Muscle of leg (tissue), 11 donors: ENCODE data around the gene FAM234B. TPM values are rescaled to one million over a fixed set of nuclear protein-coding genes. Genes with fewer than 3 reads are reported as not detected.

Source experiments
- DNase-seq: peaks from one replicate; pipeline ENCODE4 v3.0.0; 2013
- H3K27ac ChIP-seq: one replicate; pipeline ENCODE4 v1.5.1; 2013; ENCODE audit warnings: mild to moderate bottlenecking, low read length, control low read depth
- H3K27me3 ChIP-seq: one replicate; pipeline ENCODE4 v1.6.1; 2013; ENCODE audit warnings: low read length; ENCODE audit not compliant: control insufficient read depth, insufficient read depth
- H3K36me3 ChIP-seq: one replicate; pipeline ENCODE4 v1.6.1; 2013; ENCODE audit warnings: low read length; ENCODE audit not compliant: control insufficient read depth, insufficient read depth
- H3K4me1 ChIP-seq: one replicate; pipeline ENCODE4 v1.6.1; 2013; ENCODE audit warnings: low read length; ENCODE audit not compliant: control insufficient read depth, insufficient read depth
- H3K4me3 ChIP-seq: one replicate; pipeline ENCODE4 v1.5.1; 2013; ENCODE audit warnings: low read length, control low read depth
- H3K9me3 ChIP-seq: replicated peaks from 2 replicates; pipeline ENCODE4 v1.6.1; 2013; ENCODE audit warnings: low read depth, low read length; ENCODE audit not compliant: control insufficient read depth
- WGBS: methylation state at CpG from one replicate; pipeline ENCODE4 v1.1.5; 2013; ENCODE audit warnings: missing lambda C conversion rate; ENCODE audit not compliant: insufficient coverage; 5-methylcytosine and 5-hydroxymethylcytosine counted together
- polyA plus RNA-seq, 8 donors: library from polyadenylated mRNA; unstranded; fragments of 120-200 nt; gene quantifications; one replicate each; pipeline versions ENCODE4 v1.2.1 to v1.2.3, GENCODE V29; 2013; ENCODE audit warnings: inconsistent platforms in 1 of 8, low replicate concordance in 1 of 8; ENCODE audit not compliant: insufficient read length in 8 of 8, insufficient read depth in 1 of 8
- total RNA-seq: library from RNA; stranded (reverse); fragments of 120-200 nt; gene quantifications from one replicate; pipeline ENCODE4 v1.2.4, GENCODE V29; 2013

The FAM234B gene
- total and polyA plus RNA-seq, 9 donors: 2.8 to 7.2 (median 5.0) TPM

GRCh38 chr12:13126494-13126893 lies 82.3 kb downstream of the FAM234B start:
- WGBS: 86% methylated on average over 1 of the region's 3 CpGs
- Histone ChIP-seq H3K9me3 (no peaks in the 10 kb centered on the region), H3K36me3 (no peaks in the 10 kb centered on the region), H3K4me1 (no peaks in the 10 kb centered on the region), H3K27ac (no peak overlapping the region), H3K27me3 (no peaks in the 10 kb centered on the region), H3K4me3 (no peak overlapping the region)
- no peak for DNase-seq

DNA sequence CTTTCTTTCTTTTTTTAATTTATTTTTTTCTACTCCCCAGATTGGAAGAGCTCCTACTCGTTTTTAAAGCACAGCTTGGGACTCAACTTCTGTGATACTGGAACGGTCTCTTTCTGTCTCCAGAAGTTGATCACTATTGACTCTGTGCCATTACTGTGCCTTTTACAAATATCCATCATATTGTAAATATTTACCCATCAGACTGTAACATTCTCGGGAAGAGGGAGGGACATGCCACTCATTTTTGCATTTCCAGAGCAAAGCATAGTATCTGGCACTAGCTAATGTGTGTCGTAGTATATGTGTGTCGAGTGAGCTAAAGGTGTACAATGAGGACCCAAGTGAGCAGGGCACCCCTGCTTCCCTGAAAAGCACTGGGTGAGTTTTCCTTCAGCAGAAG lies 83.3 kb downstream of the FAM234B start:
- Histone ChIP-seq H3K27me3 (no peaks in the 10 kb centered on the region), H3K27ac (no peak overlapping the region), H3K9me3 (no peaks in the 10 kb centered on the region), H3K4me3 (no peak overlapping the region), H3K4me1 (no peaks in the 10 kb centered on the region), H3K36me3 (no peaks in the 10 kb centered on the region)
- DNase-seq: no peak
- WGBS: 74% methylated on average over 3 of the region's 5 CpGs

DNA sequence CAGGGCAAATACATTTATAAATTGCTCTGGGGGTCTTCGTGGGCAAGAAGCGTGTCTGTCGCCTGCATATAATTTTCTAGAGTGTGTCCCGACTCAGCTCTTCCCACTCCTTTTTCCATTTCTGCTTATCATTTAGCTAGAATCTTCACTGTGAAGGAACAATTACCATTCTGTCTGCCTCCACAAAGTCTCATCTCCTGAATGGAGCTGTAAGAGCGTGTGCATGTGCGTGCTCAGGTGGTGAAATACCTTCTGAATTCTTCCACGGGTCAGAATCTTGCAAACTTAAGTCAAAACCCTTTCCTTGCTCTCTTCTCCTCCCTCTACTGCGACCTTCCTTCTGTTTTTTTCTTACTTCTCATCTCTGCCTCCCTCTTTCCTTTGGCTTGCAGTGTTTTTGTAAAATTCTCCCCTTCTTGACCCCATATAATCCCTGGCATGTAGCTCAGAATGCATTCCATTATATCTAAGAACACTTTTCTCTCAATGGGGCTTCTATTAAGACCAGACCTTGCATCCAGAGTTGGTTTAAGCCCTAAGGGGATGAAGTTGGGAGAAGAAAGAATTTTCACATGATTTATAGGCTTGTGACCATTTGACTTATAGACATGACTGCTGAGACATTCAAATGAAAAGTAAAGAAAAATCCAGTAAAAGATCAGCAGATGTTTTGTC lies 84.2 kb downstream of the FAM234B start:
- WGBS: 72% methylated on average over 8 of the region's 8 CpGs
- DNase-seq: peak; percentile 36

GRCh38 chr12:13130981-13131380 lies 86.8 kb downstream of the FAM234B start:
- Histone ChIP-seq H3K4me1 (no peaks in the 10 kb centered on the region), H3K4me3 (no peak overlapping the region), H3K36me3 (no peaks in the 10 kb centered on the region), H3K9me3 (no peaks in the 10 kb centered on the region), H3K27ac (no peak overlapping the region), H3K27me3 (no peaks in the 10 kb centered on the region)
- WGBS: no CpG with 5 or more reads among the region's 3 CpGs
- DNase-seq: no peak

More for the DNA sequence above, 84.2 kb downstream of the FAM234B start:
- no peaks in the 10 kb centered on the region for H3K4me1 ChIP-seq
- H3K36me3 ChIP-seq: no peaks in the 10 kb centered on the region
- no peak overlapping the region for H3K27ac ChIP-seq
- no peaks in the 10 kb centered on the region for H3K9me3 ChIP-seq
- H3K27me3 ChIP-seq: no peaks in the 10 kb centered on the region
- no peak overlapping the region for H3K4me3 ChIP-seq

Other genes with a start within 250 kb of the FAM234B start
- gene DDX47, start 231.0 kb upstream of the FAM234B start, total RNA-seq: 55.5 TPM
- gene DDX47, start 231.0 kb upstream of the FAM234B start, polyA plus RNA-seq: 10 to 100 TPM; 43.9 to 55.2 (median 49.9) TPM
- gene GPRC5A, start 152.8 kb upstream of the FAM234B start, total RNA-seq: 1.1 TPM
- gene GPRC5A, start 152.8 kb upstream of the FAM234B start, polyA plus RNA-seq: 1 to 10 TPM in 7 of 8 donors, under 1 TPM in 1; 0.90 to 5.9 (median 1.9) TPM
- not detected for gene GPRC5D, start 92.2 kb upstream of the FAM234B start, total RNA-seq
- gene GPRC5D, start 92.2 kb upstream of the FAM234B start, polyA plus RNA-seq: under 1 TPM in 7 of 8 donors, not detected in 1; 0.21 to 0.81 (median 0.40) TPM
- 13.9 TPM for gene HEBP1, start 44.1 kb upstream of the FAM234B start, total RNA-seq
- gene HEBP1, start 44.1 kb upstream of the FAM234B start, polyA plus RNA-seq: 10 to 100 TPM; 39.0 to 63.2 (median 47.7) TPM
- gene GSG1, start 59.3 kb downstream of the FAM234B start, total RNA-seq: 6.3 TPM
- gene GSG1, start 59.3 kb downstream of the FAM234B start, polyA plus RNA-seq: 10 to 100 TPM in 5 of 8 donors, 1 to 10 TPM in 3; 5.5 to 23.3 (median 11.3) TPM
- gene EMP1, start 152.3 kb downstream of the FAM234B start, total RNA-seq: 70.0 TPM
- gene EMP1, start 152.3 kb downstream of the FAM234B start, polyA plus RNA-seq: 100 to 1,000 TPM; 111 to 221 (median 139) TPM